SK-N-SH treated with all-trans-retinoic acid at 6 μM for 48 hours (cell line): ENCODE results near the gene GPS2.

Experiments
- ARNTL ChIP-seq: fragments of 450-650 bp; formaldehyde crosslinking; IDR thresholded peaks from 2 replicates; pipeline ENCODE4 v1.5.0; 2020; ENCODE audit warnings: low read depth, mild to moderate bottlenecking, moderate library complexity, borderline replicate concordance
- CREB5 ChIP-seq: fragments of 250-450 bp; sonication (Bioruptor Pico); IDR thresholded peaks from 2 replicates; pipeline ENCODE4 v1.5.1; 2020; ENCODE audit warnings: low read depth, mild to moderate bottlenecking, moderate library complexity
- CSDC2 ChIP-seq: fragments of 250-450 bp; sonication (Bioruptor Pico); IDR thresholded peaks from 2 replicates; pipeline ENCODE4 v1.5.0; 2020; ENCODE audit warnings: mild to moderate bottlenecking, moderate library complexity
- CSRNP3 ChIP-seq: fragments of 250-450 bp; sonication (Bioruptor Pico); IDR thresholded peaks from 2 replicates; pipeline ENCODE4 v1.5.1; 2021; ENCODE audit warnings: mild to moderate bottlenecking, moderate library complexity
- GLIS3 ChIP-seq: fragments of 250-450 bp; sonication (Bioruptor Pico); IDR thresholded peaks from 2 replicates; pipeline ENCODE4 v1.5.0; 2020; ENCODE audit warnings: mild to moderate bottlenecking, moderate library complexity
- PATZ1 ChIP-seq: fragments of 250-450 bp; sonication (Bioruptor Pico); IDR thresholded peaks from 2 replicates; pipeline ENCODE4 v1.8.0; 2020; ENCODE audit warnings: mild to moderate bottlenecking, moderate library complexity, borderline replicate concordance
- PPARA ChIP-seq: fragments of 250-450 bp; sonication (Bioruptor Pico); IDR thresholded peaks from 2 replicates; pipeline ENCODE4 v1.5.0; 2020; ENCODE audit warnings: mild to moderate bottlenecking, borderline replicate concordance
- RARB ChIP-seq: fragments of 250-450 bp; sonication (Bioruptor Pico); IDR thresholded peaks from 2 replicates; pipeline ENCODE4 v1.8.0; 2021; ENCODE audit warnings: mild to moderate bottlenecking, moderate library complexity
- ZC3H10 ChIP-seq: fragments of 250-450 bp; sonication (Bioruptor Pico); IDR thresholded peaks from 2 replicates; pipeline ENCODE4 v1.5.1; 2021; ENCODE audit warnings: mild to moderate bottlenecking, moderate library complexity
- ZFP3 ChIP-seq: fragments of 250-450 bp; sonication (Bioruptor Pico); IDR thresholded peaks from 2 replicates; pipeline ENCODE4 v1.5.0; 2020; ENCODE audit warnings: mild to moderate bottlenecking, moderate library complexity
- ZFP30 ChIP-seq: fragments of 450-650 bp; formaldehyde crosslinking; IDR thresholded peaks from 2 replicates; pipeline ENCODE4 v1.5.0; 2022; ENCODE audit warnings: mild to moderate bottlenecking, moderate library complexity
- ZNF565 ChIP-seq: fragments of 450-650 bp; formaldehyde crosslinking; conservative IDR thresholded peaks from 2 replicates; pipeline ENCODE4 v1.5.0; 2020; ENCODE audit warnings: low read depth, mild to moderate bottlenecking, moderate library complexity
- ZNF8 ChIP-seq: fragments of 450-650 bp; formaldehyde crosslinking; IDR thresholded peaks from 2 replicates; pipeline ENCODE4 v1.5.0; 2020; ENCODE audit warnings: mild to moderate bottlenecking, moderate library complexity

GRCh38 chr17:7311110-7311705 is 4.0 kb downstream of the GPS2 start:
- no peak for TF ChIP-seq ZNF565 (CRISPR knock-in tag)
- TF ChIP-seq GLIS3 (CRISPR knock-in tag), result no peak
- TF ChIP-seq ARNTL (CRISPR knock-in tag), result no peak
- no peak for TF ChIP-seq PPARA (CRISPR knock-in tag)
- no peak for TF ChIP-seq ZNF8 (CRISPR knock-in tag)
- no peak for TF ChIP-seq PATZ1 (CRISPR knock-in tag)
- TF ChIP-seq ZFP3 (CRISPR knock-in tag), result no peak
- TF ChIP-seq RARB (CRISPR knock-in tag), result no peak
- TF ChIP-seq ZFP30 (CRISPR knock-in tag), result no peak
- no peak for TF ChIP-seq ZC3H10
- no peak for TF ChIP-seq CSRNP3 (CRISPR knock-in tag)
- no peak for TF ChIP-seq CREB5 (CRISPR knock-in tag)
- TF ChIP-seq CSDC2, result no peak
